Measurements from ENCODE around the gene SLC25A20. TPM values are rescaled to one million over a fixed set of nuclear protein-coding genes. Genes with fewer than 3 reads are reported as not detected.

SLC25A20 gene
- total and polyA plus RNA-seq, 2 of the 4 experiments (the other 2 are of a cell fraction) = 23.8 to 27.1 TPM

GRCh38 chr3:48857641-48858040 is 41.0 kb downstream of the SLC25A20 start:
- in situ Hi-C loops (cut with MboI; ENCODE audit: low sequenced_read_pairs) = no loop called here
- H3K56ac ChIP-seq (ENCODE audit: extremely low read depth, insufficient read depth, low read length) = no peak overlapping the region
- H2AFZ ChIP-seq (replicated peaks; ENCODE audit: low read length, poor library complexity) = no peak overlapping the region
- ATAC-seq (ENCODE audit: low read depth) (no peak), DNase-seq (no peak)
- intact Hi-C loops (cut with micrococcal nuclease) = no loop called here
- H3K4me2 ChIP-seq (ENCODE audit: low read depth, low read length) = no peak overlapping the region
- H3K14ac ChIP-seq (replicated peaks; ENCODE audit: low read depth, low read length) = no peak overlapping the region
- WGBS, 2 experiments (ENCODE audit: extremely low coverage in 2 of 2, insufficient read length in 1 of 2) = no CpG with 5 or more reads among the region's 2 CpGs
- no peak overlapping the region for H3K4me3 ChIP-seq (ENCODE audit: insufficient read depth, low read depth, low read length)
- no peak overlapping the region for H4K5ac ChIP-seq (ENCODE audit: low read depth, low read length)
- peaks cover 0 to 6% of the 10 kb centered on the region in 2 experiments; a peak in 1 of 4 replicates for H3K79me1 ChIP-seq (ENCODE audit: low read depth in 1 of 2, low read length in 2 of 2)
- peaks cover 7% of the 10 kb centered on the region for H3K9me1 ChIP-seq (ENCODE audit: insufficient read depth, low read length)
- no peaks in the 10 kb centered on the region for H3K4me1 ChIP-seq (ENCODE audit: control insufficient read depth, insufficient read depth, low read length)
- H3K18ac ChIP-seq (ENCODE audit: low read depth, low read length) = no peak overlapping the region
- H3K23ac ChIP-seq (ENCODE audit: low read depth, low read length) = no peak overlapping the region
- dilution Hi-C loops (cut with HindIII; ENCODE audit: low sequenced_read_pairs, unreplicated experiment) = no loop called here
- H3K36me3 ChIP-seq (ENCODE audit: control insufficient read depth, insufficient read depth, low read length) = peaks cover 16% of the 10 kb centered on the region
- no peak overlapping the region for H3K4ac ChIP-seq (ENCODE audit: low read depth, low read length)
- no peak overlapping the region for H2BK20ac ChIP-seq (ENCODE audit: low read depth, low read length)
- H2AK9ac ChIP-seq (replicated peaks; ENCODE audit: low read depth, low read length, poor library complexity) = no peak overlapping the region
- H2BK120ac ChIP-seq (ENCODE audit: low read depth, low read length) = no peak overlapping the region
- H2BK5ac ChIP-seq (ENCODE audit: low read depth, low read length, poor library complexity, severe bottlenecking) = no peak overlapping the region
- no peaks in the 10 kb centered on the region for H3K9me3 ChIP-seq (ENCODE audit: control insufficient read depth, insufficient read depth, low read length)
- no peak overlapping the region for H2BK15ac ChIP-seq (ENCODE audit: low read depth, low read length)
- H3K27ac ChIP-seq (ENCODE audit: insufficient read depth, low read length) = no peak overlapping the region
- no peak overlapping the region for H4K91ac ChIP-seq (ENCODE audit: insufficient read depth, low read depth, low read length)
- TF ChIP-seq NFE2L2 (IDR thresholded peaks at IDR 0.05; ENCODE audit: low read depth, low read length) (no peak), BHLHE40 (IDR thresholded peaks at IDR 0.05; ENCODE audit: low read depth, low read length) (no peak), SMC3 (IDR thresholded peaks at IDR 0.05; ENCODE audit: low read depth, low read length) (no peak), USF2 (IDR thresholded peaks at IDR 0.05; ENCODE audit: low read depth, low read length) (no peak), FOS (IDR thresholded peaks at IDR 0.05; ENCODE audit: low read depth, low read length) (no peak), RCOR1 (IDR thresholded peaks at IDR 0.05; ENCODE audit: insufficient replicate concordance, low read length) (no peak), CTCF (conservative IDR thresholded peaks at IDR 0.05; ENCODE audit: low read depth, low read length) (no peak), ELK1 (IDR thresholded peaks at IDR 0.05; ENCODE audit: borderline replicate concordance, low read depth, low read length) (no peak), RAD21 (IDR thresholded peaks at IDR 0.05; ENCODE audit: low read length) (no peak), POLR2A (IDR thresholded peaks at IDR 0.05; ENCODE audit: low read depth, low read length) (no peak), MXI1 (IDR thresholded peaks at IDR 0.05; ENCODE audit: borderline replicate concordance, low read depth, low read length) (no peak), CEBPB (IDR thresholded peaks at IDR 0.05; ENCODE audit: low read depth, low read length) (no peak), CHD1 (IDR thresholded peaks at IDR 0.05; ENCODE audit: low read depth, low read length) (no peak), MAFK (IDR thresholded peaks at IDR 0.05; ENCODE audit: low read depth, low read length) (no peak), RFX5 (IDR thresholded peaks at IDR 0.05; ENCODE audit: low read depth, low read length) (no peak), MAZ (IDR thresholded peaks at IDR 0.05; ENCODE audit: borderline replicate concordance, low read depth, low read length) (no peak)
- CTCF ChIA-PET = no interaction called here
- H3K9ac ChIP-seq (ENCODE audit: low read depth, low read length) = no peak overlapping the region
- POLR2A ChIA-PET (ENCODE audit: unreplicated experiment) = no interaction called here
- no peak overlapping the region for H2AK5ac ChIP-seq (ENCODE audit: low read depth, low read length)
- no peak overlapping the region for H4K8ac ChIP-seq (ENCODE audit: low read depth in 2 of 2, low read length in 2 of 2)
- no TSS peak for BruUV-seq (replicated peaks)
- no peaks in the 10 kb centered on the region for H3K27me3 ChIP-seq (ENCODE audit: control insufficient read depth, insufficient read depth, low read length)
- no peaks in the 10 kb centered on the region for H4K20me1 ChIP-seq (ENCODE audit: insufficient read depth, low read length)
